Mesenchymal stem cell (in vitro differentiated cells and primary cell): ENCODE results near the gene SIN3B.
A peak's percentile ranks its signal among the peaks of the same experiment; 100 is the strongest.
"Not testable (repeated sequence)": the region's sequence is repeated elsewhere in the genome, so short reads cannot be mapped to it uniquely, and the experiment has no call there.

Experiments
- DNase-seq: peaks from one replicate; pipeline ENCODE4 v3.0.0-alpha.2; 2013
- H2AFZ ChIP-seq: one replicate; pipeline ENCODE4 v1.6.1; 2013; ENCODE audit warnings: low read depth, mild to moderate bottlenecking, control low read depth, inconsistent platforms, low read length, moderate library complexity
- H2AK5ac ChIP-seq: 2 replicates; pipeline ENCODE4 v1.6.1; 2013; ENCODE audit warnings: low read length, moderate library complexity, mild to moderate bottlenecking, inconsistent platforms; ENCODE audit not compliant: severe bottlenecking
- H2BK120ac ChIP-seq: one replicate; pipeline ENCODE4 v1.6.1; 2013; ENCODE audit warnings: low read depth, mild to moderate bottlenecking, inconsistent platforms, low read length, moderate library complexity
- H2BK12ac ChIP-seq, 2 experiments: one replicate each; pipeline ENCODE4 v1.6.1; 2013; ENCODE audit warnings: inconsistent platforms in 2 of 2, low read length in 2 of 2, mild to moderate bottlenecking in 2 of 2, moderate library complexity in 2 of 2, control low read depth in 1 of 2
- H2BK15ac ChIP-seq: one replicate; pipeline ENCODE4 v1.6.1; 2013; ENCODE audit warnings: mild to moderate bottlenecking, low read depth, inconsistent platforms; ENCODE audit not compliant: poor library complexity, severe bottlenecking
- H2BK5ac ChIP-seq: 2 replicates; pipeline ENCODE4 v1.6.1; 2013; ENCODE audit warnings: low read depth, mild to moderate bottlenecking, low read length, control low read depth, inconsistent platforms; ENCODE audit not compliant: poor library complexity, severe bottlenecking
- H3K14ac ChIP-seq, 2 experiments: one replicate each; pipeline ENCODE4 v1.6.1; 2013; ENCODE audit warnings: inconsistent platforms in 2 of 2, low read length in 2 of 2, control low read depth in 1 of 2, mild to moderate bottlenecking in 1 of 2, moderate library complexity in 1 of 2
- H3K18ac ChIP-seq, 2 experiments: one replicate each; pipeline ENCODE4 v1.6.1; 2013; ENCODE audit warnings: inconsistent platforms in 2 of 2, low read length in 2 of 2, control low read depth in 1 of 2, low read depth in 1 of 2, mild to moderate bottlenecking in 1 of 2
- H3K23ac ChIP-seq, 2 experiments: one replicate each; pipeline ENCODE4 v1.6.1; 2013; ENCODE audit warnings: inconsistent platforms in 2 of 2, low read length in 2 of 2, mild to moderate bottlenecking in 2 of 2, moderate library complexity in 2 of 2, control low read depth in 1 of 2
- H3K27ac ChIP-seq: 2 replicates; pipeline ENCODE4 v1.5.1; 2013; ENCODE audit warnings: mild to moderate bottlenecking, moderate library complexity, low read length, control low read depth, inconsistent platforms; ENCODE audit not compliant: poor library complexity, severe bottlenecking
- H3K27me3 ChIP-seq, 2 experiments: 2 replicates each; pipeline versions ENCODE4 v1.6.1 to v1.7.0; 2013; ENCODE audit warnings: low read length in 2 of 2, mild to moderate bottlenecking in 2 of 2, moderate library complexity in 2 of 2, control low read depth in 1 of 2, inconsistent platforms in 1 of 2; ENCODE audit not compliant: control insufficient read depth in 1 of 2, insufficient read depth in 1 of 2
- H3K36me3 ChIP-seq, 2 experiments: 2 replicates each; pipeline versions ENCODE4 v1.6.1 to v1.7.0; 2013; ENCODE audit warnings: low read length in 2 of 2, control low read depth in 1 of 2, inconsistent platforms in 1 of 2, low read depth in 1 of 2, mild to moderate bottlenecking in 1 of 2; ENCODE audit not compliant: insufficient read depth in 2 of 2, control insufficient read depth in 1 of 2
- H3K4ac ChIP-seq, 2 experiments: one replicate each; pipeline ENCODE4 v1.6.1; 2013; ENCODE audit warnings: inconsistent platforms in 2 of 2, low read length in 2 of 2, mild to moderate bottlenecking in 2 of 2, moderate library complexity in 2 of 2, control low read depth in 1 of 2, low read depth in 1 of 2
- H3K4me1 ChIP-seq: 2 replicates; pipeline ENCODE4 v1.6.1; 2013; ENCODE audit warnings: low read depth, low read length, control low read depth; ENCODE audit not compliant: control insufficient read depth, insufficient read depth
- H3K4me2 ChIP-seq: 2 replicates; pipeline ENCODE4 v1.6.1; 2013; ENCODE audit warnings: low read length, mild to moderate bottlenecking, inconsistent platforms; ENCODE audit not compliant: poor library complexity, severe bottlenecking
- H3K4me3 ChIP-seq, 2 experiments: 2 replicates each; pipeline versions ENCODE4 v1.5.1 to v1.7.0; 2013; ENCODE audit warnings: low read length in 2 of 2, mild to moderate bottlenecking in 2 of 2, control low read depth in 1 of 2, low read depth in 1 of 2; ENCODE audit not compliant: insufficient read depth in 1 of 2
- H3K79me1 ChIP-seq: replicated peaks from 2 replicates; pipeline ENCODE4 v1.6.1; 2013; ENCODE audit warnings: mild to moderate bottlenecking, control low read depth, low read length, inconsistent platforms; ENCODE audit not compliant: poor library complexity, severe bottlenecking
- H3K9ac ChIP-seq: 2 replicates; pipeline ENCODE4 v1.7.0; 2013; ENCODE audit warnings: mild to moderate bottlenecking, low read length, moderate library complexity
- H3K9me3 ChIP-seq: 2 replicates; pipeline ENCODE4 v1.7.0; 2013; ENCODE audit warnings: mild to moderate bottlenecking, low read length; ENCODE audit not compliant: control insufficient read depth
- H4K8ac ChIP-seq: one replicate; pipeline ENCODE4 v1.6.1; 2013; ENCODE audit warnings: inconsistent platforms, mild to moderate bottlenecking, low read length, moderate library complexity
- H4K91ac ChIP-seq: one replicate; pipeline ENCODE4 v1.6.1; 2013; ENCODE audit warnings: mild to moderate bottlenecking, low read length, inconsistent platforms
- WGBS: methylation state at CpG from one replicate; pipeline ENCODE4 v1.1.7; 2013; ENCODE audit warnings: mixed read lengths; 5-methylcytosine and 5-hydroxymethylcytosine counted together

Gene SIN3B

DNA sequence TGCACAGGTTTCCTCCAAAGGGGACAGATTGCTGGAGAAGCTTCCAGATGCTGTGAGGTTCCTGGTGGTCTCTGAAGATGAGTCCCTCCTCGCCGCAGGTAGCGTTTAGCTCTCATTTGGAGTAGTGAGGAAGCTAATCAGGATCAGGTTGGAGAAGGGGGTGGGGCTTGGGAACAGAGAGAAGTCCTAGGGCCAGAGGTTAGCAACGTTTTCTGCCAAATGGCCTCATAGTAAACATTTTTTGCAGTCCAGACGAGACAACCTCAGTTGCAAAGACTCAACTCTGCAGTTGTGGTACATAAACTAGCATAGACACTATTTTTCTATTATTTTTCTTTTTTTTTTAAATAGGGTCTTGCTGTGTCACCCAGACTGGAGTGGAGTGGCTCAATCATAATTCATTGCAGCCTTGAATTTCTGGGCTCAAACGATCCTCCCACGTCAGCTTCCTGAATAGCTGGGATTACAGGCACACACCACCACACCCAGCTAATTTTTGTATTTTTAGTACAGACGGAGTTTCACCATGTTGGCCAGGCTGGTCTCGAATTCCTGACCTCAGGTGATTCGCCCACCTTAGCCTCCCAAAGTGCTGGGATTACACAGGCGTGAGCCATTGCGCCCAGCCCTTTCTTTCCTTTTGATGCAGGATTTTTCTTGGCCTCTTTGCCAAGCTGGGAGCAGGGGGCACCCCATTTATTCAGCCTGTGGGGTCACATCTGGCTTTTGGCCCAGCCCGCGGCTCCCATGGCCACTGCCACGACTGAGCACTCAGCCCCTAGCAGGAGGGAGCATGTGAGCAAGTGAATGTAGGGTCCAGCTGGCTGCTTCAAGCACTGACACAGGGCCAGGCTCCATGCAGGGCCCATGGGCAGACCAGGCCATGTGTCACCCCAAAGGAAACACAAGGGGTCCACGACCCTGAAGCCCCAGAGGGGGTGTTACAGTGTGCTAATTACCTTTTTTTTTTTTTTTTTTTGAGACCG, 34.4 kb upstream of the SIN3B start:
- Histone ChIP-seq H2BK12ac (no peak overlapping the region), H2AFZ (no peak overlapping the region), H4K8ac (no peak overlapping the region), H3K27ac (no peak overlapping the region), H3K9me3 (peaks cover 16% of the 10 kb centered on the region), H3K9ac (no peak overlapping the region), H3K4me3 (no peak overlapping the region), H3K27me3 (no peaks in the 10 kb centered on the region), H3K23ac (no peak overlapping the region), H3K4me2 (no peak overlapping the region), H4K91ac (no peak overlapping the region), H3K4me1 (no peaks in the 10 kb centered on the region), H2AK5ac (no peak overlapping the region), H3K14ac (no peak overlapping the region), H3K36me3 (no peaks in the 10 kb centered on the region), H3K4ac (no peak overlapping the region), H3K18ac (no peak overlapping the region), H2BK5ac (no peak overlapping the region), H3K79me1 (no peaks in the 10 kb centered on the region), H2BK120ac (no peak overlapping the region), H2BK15ac (no peak overlapping the region)
- WGBS, result 80% methylated on average over 14 of the region's 17 CpGs
- no peak for DNase-seq

- H3K79me1 ChIP-seq, result no peaks in the 10 kb centered on the region
- H4K91ac ChIP-seq, result no peak overlapping the region
- H3K4me1 ChIP-seq, result no peaks in the 10 kb centered on the region
- H4K8ac ChIP-seq, result no peak overlapping the region
- H3K9me3 ChIP-seq, result peaks cover 11% of the 10 kb centered on the region
- no peaks in the 10 kb centered on the region for H3K27me3 ChIP-seq
- no peak overlapping the region for H3K23ac ChIP-seq
- H3K18ac ChIP-seq, result no peak overlapping the region
- no peak overlapping the region for H3K9ac ChIP-seq
- no peak overlapping the region for H2AFZ ChIP-seq
- no peak overlapping the region for H3K4me3 ChIP-seq
- H3K4ac ChIP-seq, result no peak overlapping the region
- H3K36me3 ChIP-seq, result no peaks in the 10 kb centered on the region
- 72% methylated on average over 3 of the region's 3 CpGs for WGBS
- H3K4me2 ChIP-seq, result no peak overlapping the region
- no peak for DNase-seq
- H2BK120ac ChIP-seq, result no peak overlapping the region
- no peak overlapping the region for H3K27ac ChIP-seq
- H2BK5ac ChIP-seq, result no peak overlapping the region
- no peak overlapping the region for H2AK5ac ChIP-seq
- no peak overlapping the region for H2BK15ac ChIP-seq
- no peak overlapping the region for H2BK12ac ChIP-seq
- H3K14ac ChIP-seq, result peak overlapping the region in 1 of 2 experiments; percentile 46
Observed at GRCh38 chr19:16795731-16796130, 33.5 kb upstream of the SIN3B start.

- WGBS, result 85% methylated on average over 3 of the region's 3 CpGs
- H2BK5ac ChIP-seq, result no peak overlapping the region
- H2AK5ac ChIP-seq, result no peak overlapping the region
Observed at GRCh38 chr19:16797876-16798275, 31.3 kb upstream of the SIN3B start.

GRCh38 chr19:16798326-16798725, 30.9 kb upstream of the SIN3B start:
- H3K36me3 ChIP-seq, H3K14ac ChIP-seq, H3K9me3 ChIP-seq, H3K79me1 ChIP-seq, H3K4me2 ChIP-seq, H3K4ac ChIP-seq, H3K9ac ChIP-seq, H3K23ac ChIP-seq, H2BK12ac ChIP-seq, H3K4me1 ChIP-seq, H2AFZ ChIP-seq, H3K27me3 ChIP-seq, H2BK120ac ChIP-seq, H2BK15ac ChIP-seq, H3K27ac ChIP-seq, H2BK5ac ChIP-seq, DNase-seq, H4K91ac ChIP-seq, H3K18ac ChIP-seq, H2AK5ac ChIP-seq, H3K4me3 ChIP-seq, H4K8ac ChIP-seq: not testable (repeated sequence)
- WGBS, result 82% methylated on average over 6 of the region's 6 CpGs

More at GRCh38 chr19:16797876-16798275, 31.3 kb upstream of the SIN3B start:
- Histone ChIP-seq H3K9me3 (peaks cover 5% of the 10 kb centered on the region), H3K9ac (no peak overlapping the region), H3K27ac (no peak overlapping the region), H3K4me3 (no peak overlapping the region), H3K27me3 (no peaks in the 10 kb centered on the region), H3K4me2 (no peak overlapping the region), H2BK120ac (no peak overlapping the region), H3K23ac (no peak overlapping the region), H3K18ac (no peak overlapping the region), H3K79me1 (no peaks in the 10 kb centered on the region), H3K14ac (no peak overlapping the region), H3K4ac (no peak overlapping the region), H3K36me3 (no peaks in the 10 kb centered on the region), H4K8ac (no peak overlapping the region), H2AFZ (no peak overlapping the region), H2BK12ac (no peak overlapping the region), H4K91ac (no peak overlapping the region), H2BK15ac (no peak overlapping the region), H3K4me1 (no peaks in the 10 kb centered on the region)
- no peak for DNase-seq
